Muscle of back (tissue), 13 donors: Measurements from ENCODE around the gene ALPP. TPM values are rescaled to one million over a fixed set of nuclear protein-coding genes. Genes with fewer than 3 reads are reported as not detected.
"Not testable (repeated sequence)": the region's sequence is repeated elsewhere in the genome, so short reads cannot be mapped to it uniquely, and the experiment has no call there.

Experiments
- DNase-seq, 3 donors: peaks; one replicate each; pipeline versions ENCODE4 v3.0.0 to v3.0.0-alpha.2; 2013
- long read RNA-seq, 9 donors: transcript quantifications; one replicate each; lab custom pipeline, GENCODE V29; 2026
- polyA plus RNA-seq, 10 donors: library from polyadenylated mRNA; unstranded; fragments of 120-200 nt; gene quantifications; one replicate each; pipeline ENCODE4 v1.2.1, GENCODE V29; 2013; ENCODE audit not compliant: insufficient read length in 10 of 10

Gene ALPP
- polyA plus RNA-seq, result under 1 TPM in 5 of 10 donors, not detected in 5; 0.07 to 0.35 (median 0.28) TPM
- long read RNA-seq, donor 1, result 0 reads
- long read RNA-seq, donor 2, result 0 reads
- long read RNA-seq, donor 3, result 0 reads
- long read RNA-seq, donor 4, result 0 reads
- long read RNA-seq, donor 5, result 0 reads
- long read RNA-seq, donor 6, result 0 reads
- long read RNA-seq, donor 7, result 0 reads
- long read RNA-seq, donor 8, result 0 reads
- long read RNA-seq, donor 9, result 0 reads

DNA sequence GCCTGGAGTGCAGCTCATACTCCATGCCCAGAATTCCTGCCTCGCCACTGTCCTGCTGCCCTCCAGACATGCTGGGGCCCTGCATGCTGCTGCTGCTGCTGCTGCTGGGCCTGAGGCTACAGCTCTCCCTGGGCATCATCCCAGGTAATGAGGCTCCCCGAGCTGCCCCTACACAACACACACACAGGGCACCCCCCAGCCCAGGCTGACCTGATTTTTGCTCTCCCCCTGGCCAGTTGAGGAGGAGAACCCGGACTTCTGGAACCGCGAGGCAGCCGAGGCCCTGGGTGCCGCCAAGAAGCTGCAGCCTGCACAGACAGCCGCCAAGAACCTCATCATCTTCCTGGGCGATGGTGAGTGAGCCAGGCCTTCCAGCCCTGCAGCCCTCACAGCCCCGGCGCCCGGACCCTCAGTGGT lies at the start of gene ALPP:
ALPP (plus strand) TSS at position 17 of the 417 bp plus-strand sequence; CDS start at position 69, 52 bp downstream.
- DNase-seq, result not testable (repeated sequence)

DNA sequence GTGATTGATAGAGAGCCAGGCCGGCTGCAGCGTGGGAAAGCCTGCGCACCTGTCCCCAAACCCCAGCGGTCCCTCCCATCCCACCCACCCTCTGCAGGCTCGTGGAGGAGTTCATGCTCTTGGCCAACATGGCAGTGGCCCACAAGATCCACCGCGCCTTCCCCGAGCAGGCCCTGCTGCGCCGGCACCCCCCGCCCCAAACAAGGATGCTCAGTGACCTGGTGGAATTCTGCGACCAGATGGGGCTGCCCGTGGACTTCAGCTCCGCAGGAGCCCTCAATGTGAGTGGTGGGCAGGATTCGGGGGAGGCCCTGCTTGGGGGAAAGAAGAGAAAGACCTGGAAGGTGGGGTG lies 48.9 kb upstream of the ALPP start:
- DNase-seq, result no peak

DNA sequence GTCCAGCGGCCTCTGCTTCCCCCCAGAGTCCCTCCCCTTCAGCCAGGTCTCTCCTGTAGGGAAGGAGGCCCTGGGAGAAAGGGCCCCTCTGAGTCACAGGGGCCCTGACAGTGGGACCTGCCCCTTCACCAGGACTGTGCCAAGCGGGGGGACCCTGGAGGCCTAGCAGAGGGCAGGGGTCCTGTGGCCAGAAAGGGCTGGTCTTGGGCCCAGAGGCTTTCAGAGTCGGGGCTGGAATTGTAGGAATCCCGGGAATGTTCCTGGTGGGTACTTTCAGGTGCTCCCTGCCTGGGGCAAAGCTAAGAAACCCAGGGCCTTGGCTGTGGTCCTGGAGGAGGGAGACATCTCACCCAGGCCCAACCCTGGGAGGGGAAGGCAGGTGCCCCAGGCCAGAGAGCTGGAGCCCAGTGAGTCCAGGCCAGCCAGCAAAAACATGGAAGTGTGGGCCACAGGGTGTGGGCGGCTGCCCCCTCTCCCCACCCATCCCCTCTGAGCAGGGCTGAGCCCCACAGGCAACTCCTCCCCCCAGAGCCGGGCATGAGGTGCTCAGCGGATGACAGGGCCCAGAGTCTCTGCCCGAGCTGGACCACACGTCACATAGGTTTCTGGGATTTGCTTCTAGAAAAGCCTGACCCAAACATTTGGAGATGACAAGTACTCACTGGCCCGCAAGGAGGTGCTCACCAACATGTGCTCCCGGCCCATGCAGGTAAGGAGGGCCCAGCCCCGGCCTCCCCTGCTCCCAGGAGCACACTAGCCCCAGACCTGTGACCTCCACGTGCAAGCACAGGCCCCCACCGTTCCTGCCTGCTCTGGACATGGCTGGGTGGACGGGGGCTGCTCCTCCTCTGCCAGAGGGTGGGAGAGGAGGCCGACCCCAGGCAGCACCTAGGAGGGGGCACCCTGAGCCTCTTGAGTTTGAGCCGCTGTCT lies 48.2 kb upstream of the ALPP start:
- no peak for DNase-seq

DNA sequence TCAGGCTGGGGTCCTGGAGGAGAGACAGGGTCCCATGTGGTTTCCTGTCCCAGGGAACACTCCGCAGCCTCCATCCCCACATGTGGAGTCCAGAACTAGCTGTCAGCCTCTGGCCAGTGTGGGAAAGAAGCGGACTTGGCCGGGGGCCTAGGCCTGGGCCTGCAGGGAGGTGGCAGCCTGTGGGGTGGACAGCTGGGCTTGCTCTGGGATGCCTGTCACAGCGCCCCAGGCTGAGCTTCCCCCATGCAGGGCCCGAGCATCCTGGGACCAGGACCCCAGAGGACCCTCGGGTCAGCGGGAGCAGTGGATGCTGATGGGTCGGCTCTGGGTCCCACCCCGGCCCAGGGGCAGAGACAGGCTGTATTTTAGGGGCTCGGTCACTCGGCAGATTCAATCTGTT lies 47.5 kb upstream of the ALPP start:
- peak; percentile 32 to 71 (median 37) for DNase-seq

DNA sequence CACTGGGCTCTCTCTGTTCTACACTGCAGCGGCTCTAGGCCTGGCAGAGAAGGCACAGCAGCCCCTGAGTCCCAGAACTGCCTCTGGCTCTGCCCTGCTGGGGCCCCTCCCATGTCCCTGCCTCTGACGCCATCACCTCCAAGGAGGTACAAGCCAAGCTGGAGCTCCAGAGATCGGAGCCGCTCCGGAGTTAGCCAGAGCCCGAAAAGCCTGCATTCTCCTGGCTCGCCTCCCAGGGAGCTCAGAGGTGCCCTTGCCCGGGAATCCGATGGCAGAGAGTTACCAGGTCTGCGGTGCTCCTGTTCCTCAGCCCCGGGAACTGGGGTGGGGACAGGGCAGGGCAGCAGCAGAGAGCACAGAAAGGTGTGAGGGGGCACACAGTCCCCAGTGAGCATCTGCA lies 46.9 kb upstream of the ALPP start:
- DNase-seq, result not testable (repeated sequence)

DNA sequence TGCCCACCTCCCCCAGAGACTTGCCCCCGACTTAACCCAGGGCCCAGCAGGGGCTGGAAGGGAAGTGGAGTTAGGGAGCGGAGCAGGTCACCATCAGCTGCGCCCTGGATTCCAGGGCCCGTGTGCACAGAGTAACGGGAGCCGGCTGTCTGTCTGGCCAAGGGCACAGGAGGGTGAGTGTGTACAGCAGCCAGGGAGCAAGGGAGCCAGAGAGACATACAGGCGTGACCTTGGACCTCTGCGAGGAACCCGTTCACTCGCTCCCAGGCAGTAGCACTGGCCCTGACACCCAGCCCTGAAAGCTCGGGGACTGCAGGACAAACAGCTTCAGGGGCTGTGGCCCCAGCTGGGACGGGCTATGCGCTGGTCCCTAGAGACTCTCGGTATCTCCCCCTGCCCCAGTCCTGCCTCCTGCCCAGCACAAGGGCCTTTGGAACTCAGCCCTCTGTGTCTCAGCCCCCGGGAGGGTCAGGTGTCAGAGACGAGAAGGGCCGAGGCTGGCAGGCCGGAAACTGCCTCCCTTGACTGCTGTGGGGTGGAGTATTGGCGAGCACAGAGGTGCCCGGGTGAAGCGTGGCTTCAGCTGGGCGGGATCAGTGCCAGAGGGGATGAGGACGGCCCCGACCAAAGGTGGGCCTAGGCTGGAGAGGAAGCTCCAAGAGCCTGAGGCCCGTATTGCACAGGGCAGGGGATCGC lies 46.2 kb upstream of the ALPP start:
- DNase-seq, result not testable (repeated sequence)

DNA sequence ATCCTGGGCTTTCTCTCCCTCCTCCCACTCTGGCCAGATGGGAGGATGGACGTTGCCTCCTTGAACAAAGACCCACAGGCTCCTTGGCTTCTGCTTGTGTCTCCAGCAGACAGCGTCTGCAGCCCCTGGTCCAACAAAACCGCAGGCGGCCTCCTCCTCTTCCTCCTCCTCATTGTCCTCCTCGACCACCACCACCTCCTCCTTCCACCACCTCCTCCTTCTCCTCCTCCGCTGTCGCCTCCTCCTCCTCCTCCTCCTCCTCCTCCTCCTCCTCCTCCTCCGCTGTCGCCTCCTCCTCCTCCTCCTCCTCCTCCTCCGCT lies 45.7 kb upstream of the ALPP start:
- DNase-seq, result no peak

DNA sequence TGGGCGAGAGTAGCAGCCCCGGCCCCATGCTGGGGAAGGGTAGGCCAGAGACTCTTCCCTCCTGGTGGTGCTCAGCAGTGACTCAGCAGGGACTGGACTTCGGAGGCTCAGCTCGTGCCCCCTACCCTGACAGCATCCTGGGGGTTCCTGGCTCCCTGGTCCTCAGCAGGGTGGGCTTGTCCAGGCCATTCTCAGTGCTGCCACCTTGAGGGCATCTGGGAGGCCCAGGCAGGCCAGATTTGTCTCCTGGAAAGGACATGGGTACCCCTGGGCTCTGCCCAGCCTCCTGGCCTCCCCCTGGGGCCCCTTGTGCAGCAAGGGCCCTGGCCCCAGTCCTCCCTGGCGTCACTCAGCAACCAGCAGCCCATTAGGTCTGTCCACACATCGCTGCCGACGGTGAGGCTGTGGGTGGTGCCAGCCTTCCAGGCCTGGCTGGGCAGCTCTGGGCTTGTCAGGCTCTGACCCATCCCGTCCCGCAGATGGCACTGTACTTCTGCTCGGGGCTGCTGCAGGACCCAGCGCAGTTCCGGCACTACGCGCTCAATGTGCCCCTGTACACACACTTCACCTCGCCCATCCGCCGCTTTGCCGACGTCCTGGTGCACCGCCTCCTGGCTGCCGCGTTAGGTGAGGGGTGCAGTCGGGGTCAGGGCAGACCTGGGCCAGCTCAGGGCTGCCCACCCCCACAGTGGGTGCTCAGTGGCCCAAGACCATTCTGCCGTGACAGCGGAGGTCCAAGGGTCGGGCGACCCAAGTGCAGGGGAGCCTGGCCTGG lies 45.0 kb upstream of the ALPP start:
- no peak for DNase-seq

DNA sequence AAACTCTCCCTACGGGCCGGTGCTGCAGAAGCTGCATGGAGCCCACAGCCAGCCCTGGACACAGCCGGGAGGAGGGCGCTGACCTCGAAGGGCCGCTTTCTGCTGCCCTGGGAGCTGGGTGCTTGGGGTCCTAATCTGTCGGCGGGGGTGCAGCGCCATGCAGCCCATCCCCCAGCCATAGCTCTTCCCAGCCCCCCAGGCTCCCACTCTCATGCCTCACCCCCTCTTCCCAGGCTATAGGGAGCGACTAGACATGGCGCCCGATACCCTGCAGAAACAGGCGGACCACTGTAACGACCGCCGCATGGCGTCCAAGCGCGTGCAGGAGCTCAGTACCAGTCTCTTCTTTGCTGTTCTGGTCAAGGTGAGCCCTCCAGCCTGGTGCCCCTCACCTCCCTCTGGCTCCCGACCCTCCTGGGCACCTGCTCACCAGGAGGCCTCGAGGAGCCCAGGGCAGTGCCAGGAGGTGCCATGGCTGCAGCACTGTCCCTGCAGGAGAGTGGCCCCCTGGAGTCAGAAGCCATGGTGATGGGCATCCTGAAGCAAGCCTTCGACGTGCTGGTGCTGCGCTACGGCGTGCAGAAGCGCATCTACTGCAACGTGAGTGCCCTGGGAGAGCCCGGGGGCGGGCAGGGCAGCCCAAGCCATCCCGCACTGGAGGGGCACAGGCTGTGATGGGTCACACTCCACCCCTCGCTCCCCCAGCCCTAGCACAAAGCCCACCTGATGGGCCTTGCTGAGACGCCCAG lies 44.2 kb upstream of the ALPP start:
- not testable (repeated sequence) for DNase-seq

DNA sequence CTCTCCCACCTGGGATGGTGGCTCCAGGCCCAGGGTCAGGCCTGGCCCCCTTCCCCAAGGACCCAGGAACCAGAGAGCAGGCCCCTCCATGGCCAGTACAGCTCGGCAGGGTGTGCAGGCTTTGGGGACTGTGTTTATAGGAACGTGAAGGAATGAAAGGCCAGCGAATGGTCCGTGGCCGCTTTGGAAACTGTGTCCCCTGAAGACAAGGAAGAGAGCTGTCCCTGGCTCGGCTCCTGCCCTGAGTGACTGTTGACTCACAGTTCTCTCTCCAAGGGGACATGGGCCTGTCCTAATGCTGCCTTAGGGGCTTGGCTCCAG lies 43.7 kb upstream of the ALPP start:
- not testable (repeated sequence) for DNase-seq

DNA sequence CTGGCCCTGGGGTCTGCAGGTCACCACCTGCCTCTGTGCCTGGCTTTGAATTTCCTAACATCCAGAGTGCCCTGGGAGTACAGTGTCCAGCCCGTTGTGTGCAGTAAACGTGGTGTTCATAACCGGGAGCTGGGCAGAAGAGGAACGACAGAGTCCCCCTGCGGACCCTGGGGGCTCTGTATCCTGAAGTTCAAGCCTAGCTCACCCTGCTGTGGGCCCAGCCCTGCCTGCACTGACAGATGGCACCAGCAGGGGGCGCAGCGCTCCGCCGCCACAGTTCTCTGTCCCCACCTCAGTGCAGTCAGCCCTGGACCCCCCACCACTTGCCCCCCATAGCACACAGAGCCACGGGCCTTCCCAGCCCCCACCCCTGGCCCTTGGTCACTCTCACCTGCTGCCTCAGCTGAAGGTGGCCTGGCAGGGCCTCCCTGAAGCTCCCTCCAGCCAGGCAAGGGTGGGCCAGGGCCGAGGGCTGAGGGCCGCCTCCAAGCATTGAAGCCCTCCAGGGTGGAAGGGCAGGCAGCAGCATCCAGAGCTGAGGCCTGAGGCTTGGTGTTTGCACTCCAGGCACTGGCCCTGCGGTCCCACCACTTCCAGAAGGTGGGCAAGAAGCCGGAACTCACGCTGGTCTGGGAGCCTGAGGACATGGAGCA lies 43.2 kb upstream of the ALPP start:
- not testable (repeated sequence) for DNase-seq

DNA sequence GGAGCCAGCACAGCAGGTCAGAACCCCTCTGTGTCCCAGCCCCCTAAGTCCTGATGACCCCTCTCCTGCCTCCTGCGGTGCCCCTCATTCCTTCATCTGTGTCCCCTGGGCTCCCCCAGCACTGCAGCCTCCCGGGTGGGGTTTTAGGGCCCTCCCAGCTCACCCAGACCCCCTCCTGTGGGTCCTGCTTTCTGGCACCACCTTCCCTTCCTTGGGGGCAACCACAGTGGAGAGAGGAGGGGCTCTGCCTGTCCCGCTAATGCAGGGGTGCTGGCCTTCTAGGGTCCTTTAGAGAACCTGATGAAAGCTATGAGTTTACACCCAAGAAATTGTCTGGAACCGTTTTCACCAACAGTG lies 42.7 kb upstream of the ALPP start:
- DNase-seq, result no peak

DNA sequence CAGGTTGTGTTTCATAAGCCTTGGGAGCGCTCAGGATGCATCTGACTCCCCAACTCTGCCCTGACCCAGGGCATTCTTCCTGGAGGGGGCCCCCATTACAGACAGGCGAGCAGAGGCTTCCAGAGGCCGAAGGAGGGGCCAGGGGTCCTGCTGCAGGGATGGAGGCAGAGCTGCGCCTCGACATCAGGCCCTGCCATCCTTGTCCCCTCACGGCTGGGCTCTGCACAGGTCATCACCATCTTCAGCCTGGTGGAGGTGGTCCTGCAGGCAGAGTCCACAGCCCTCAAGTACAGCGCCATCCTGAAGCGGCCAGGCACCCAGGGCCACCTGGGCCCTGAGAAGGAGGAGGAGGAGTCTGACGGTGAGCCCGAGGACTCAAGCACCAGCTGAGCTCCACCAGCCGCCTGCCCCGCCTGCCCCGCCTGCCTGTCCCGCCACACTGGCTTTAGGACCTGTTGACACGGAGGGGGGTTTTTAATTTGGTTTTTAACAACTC lies 42.3 kb upstream of the ALPP start:
- no peak for DNase-seq

DNA sequence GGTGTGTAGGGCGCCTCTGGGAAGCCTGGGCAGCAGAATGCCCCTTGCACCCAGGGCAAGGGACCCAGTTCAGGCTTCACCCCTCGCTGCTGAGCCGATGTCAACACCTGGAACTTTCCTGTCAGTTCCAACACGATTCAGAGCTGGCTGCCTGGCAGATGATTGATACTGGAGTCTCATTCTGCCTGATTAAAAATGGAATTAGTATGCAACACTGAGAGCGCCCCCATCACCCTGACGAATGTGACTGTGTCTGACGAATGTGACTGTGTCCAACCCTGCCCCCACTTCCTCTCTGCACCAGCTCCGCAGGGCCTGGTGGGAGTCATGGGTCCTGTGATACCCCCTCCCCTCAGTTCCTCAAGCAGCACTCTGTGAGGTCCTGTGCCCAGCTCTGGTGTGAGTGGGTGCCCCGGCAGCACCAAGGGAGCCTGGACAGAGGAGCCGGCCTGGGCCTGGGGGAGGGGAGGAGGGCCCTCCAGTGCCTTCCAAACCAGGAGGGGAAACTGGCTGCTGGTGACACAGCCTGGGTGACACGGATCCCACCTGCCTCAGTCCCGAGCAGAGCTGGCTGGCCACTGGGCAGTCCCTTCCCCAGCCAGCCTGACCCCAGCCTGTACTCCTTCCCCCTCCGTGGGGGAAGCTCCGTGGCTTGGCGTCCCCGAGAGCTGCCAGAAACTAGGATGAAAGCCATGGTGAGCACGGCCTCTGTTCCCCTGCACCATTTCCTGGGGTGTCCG lies 41.4 kb upstream of the ALPP start:
- DNase-seq, result no peak

DNA sequence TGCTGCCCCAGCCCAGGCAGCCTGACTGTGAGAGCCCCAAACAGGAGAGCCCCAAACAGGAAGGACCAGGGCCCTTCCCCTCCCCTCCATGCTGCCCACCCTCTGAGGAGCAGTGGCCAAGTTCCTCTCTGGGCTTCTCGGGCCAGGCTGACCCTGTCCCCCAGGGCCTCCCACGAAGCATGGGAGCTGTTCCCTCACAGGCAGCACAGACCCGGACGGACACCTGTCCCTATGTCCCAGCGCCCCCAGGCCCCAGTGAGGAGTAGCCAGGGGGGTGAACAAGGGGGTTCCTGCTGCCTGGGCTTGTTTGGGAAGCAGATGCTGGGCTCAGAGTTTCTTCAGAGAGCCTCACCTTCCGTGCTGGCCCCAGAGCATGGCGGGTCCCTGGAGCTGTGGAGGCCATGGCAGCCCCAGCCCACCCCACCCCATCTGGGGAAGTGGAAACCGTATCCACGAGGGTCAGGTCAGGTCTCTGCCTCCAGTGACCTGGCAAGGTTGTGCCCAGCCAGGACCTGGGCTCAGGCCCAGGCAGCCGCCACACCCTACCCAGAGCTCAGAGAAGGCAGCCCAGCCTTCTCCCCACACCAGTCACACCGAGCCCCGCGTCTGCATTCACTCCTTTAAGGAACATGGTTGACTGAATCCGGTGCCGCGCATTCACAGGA lies 40.3 kb upstream of the ALPP start:
- DNase-seq, result not testable (repeated sequence)

DNA sequence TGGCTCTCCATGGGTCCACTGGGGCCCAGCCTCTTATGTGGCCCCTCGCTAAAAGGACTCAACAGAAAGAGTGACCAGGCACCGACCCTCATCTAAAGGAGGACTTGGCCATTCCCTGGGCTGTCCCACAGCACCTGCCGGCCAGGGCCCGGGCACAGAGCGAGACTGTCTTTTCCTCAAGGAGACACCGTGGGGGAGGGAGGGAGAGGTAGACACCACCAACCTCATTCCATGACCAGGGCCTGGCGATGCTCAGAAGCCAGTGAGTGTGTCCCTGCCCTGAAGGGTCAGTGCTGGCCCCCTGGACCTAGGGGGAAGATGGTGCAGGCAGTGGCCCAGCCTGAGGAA lies 39.8 kb upstream of the ALPP start:
- DNase-seq, result no peak

DNA sequence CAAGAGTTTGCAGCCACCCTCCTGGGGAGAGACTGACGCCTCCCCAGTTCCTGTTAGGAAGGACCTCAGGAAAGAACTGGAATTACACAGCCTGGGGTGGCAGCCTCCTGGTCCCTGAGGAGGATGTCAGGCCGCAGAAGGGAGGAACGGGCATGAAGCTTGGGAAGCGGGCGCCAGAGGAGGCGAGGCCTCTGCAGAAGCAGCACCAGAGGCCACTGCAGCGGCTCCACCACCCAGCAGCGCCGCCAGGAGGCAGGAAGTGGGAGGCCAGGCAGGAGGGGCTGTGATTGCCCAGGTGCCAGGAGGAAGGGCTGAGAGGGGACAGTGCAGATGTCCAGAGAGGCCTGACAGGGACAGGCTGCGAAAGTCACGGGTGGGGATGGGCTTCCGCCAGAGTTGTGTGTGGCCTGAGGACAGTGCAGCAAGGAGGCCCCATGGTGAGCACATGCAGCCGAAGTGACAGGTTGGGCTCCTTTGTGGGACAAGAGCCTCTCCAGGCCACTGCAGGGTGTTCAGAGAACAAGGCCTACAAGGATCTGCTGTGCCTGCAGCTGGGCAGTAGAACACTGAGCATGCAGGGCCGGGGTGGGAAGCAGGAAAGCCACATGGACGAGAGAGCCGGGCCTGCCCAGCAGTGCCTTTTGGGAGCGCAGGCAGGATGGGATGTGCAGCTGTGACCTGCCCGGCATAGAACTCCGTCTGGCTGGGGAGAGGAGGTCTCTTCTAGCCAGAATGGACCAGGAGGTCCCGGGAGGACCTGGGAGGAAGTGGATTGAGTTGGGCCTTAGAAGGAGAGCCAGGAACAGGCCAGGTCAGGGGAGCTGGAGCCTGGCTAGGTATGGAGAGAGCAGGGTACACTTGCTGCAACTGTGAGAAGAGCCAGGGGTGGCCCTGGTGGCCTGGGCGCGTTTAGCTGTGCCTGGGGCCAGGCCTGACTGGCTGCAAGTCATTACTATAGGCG lies 39.1 kb upstream of the ALPP start:
- no peak for DNase-seq
